ENCODE results near the gene SLCO4A1. TPM values are rescaled to one million over a fixed set of nuclear protein-coding genes. Genes with fewer than 3 reads are reported as not detected.

The SLCO4A1 gene
- total and polyA plus RNA-seq, 8 donors: 0.58 to 44.3 (median 11.9) TPM

- no peaks in the 10 kb centered on the region for H3K36me3 ChIP-seq
- H3K27ac ChIP-seq: no peak overlapping the region
- peaks cover 0 to 15% (median 7%) of the 10 kb centered on the region in 4 donors for H3K4me1 ChIP-seq
Measured at GRCh38 chr20:62716941-62717310, 74.6 kb downstream of the SLCO4A1 start.

GRCh38 chr20:62717933-62718332 lies 75.6 kb downstream of the SLCO4A1 start:
- no peak overlapping the region for H3K27ac ChIP-seq
- peaks cover 0 to 49% (median 20%) of the 10 kb centered on the region in 3 donors for H3K27me3 ChIP-seq
- H3K36me3 ChIP-seq: no peaks in the 10 kb centered on the region
- H3K9me3 ChIP-seq: peaks cover 0 to 25% (median 9%) of the 10 kb centered on the region in 4 donors
- intact Hi-C loops (cut with DNase I; ENCODE audit: low total_unique reads): no loop called here
- no peak for DNase-seq
- no peak for TF ChIP-seq CTCF (IDR thresholded peaks at IDR 0.05)
- no peak for TF ChIP-seq EP300 (IDR thresholded peaks at IDR 0.05)
- no peak for TF ChIP-seq POLR2AphosphoS5 (IDR thresholded peaks at IDR 0.05)
- no peak for TF ChIP-seq POLR2A (IDR thresholded peaks at IDR 0.05)
- H3K4me1 ChIP-seq: peaks cover 0 to 12% (median 5%) of the 10 kb centered on the region in 4 donors
- WGBS, 5 donors: 53 to 60% (median 55%) methylated on average over 16 to 18 of the region's 18 CpGs
- H3K4me3 ChIP-seq: no peak overlapping the region

More at GRCh38 chr20:62716941-62717310, 74.6 kb downstream of the SLCO4A1 start:
- Histone ChIP-seq H3K27me3 (peaks cover 0 to 48% (median 20%) of the 10 kb centered on the region in 3 donors), H3K4me3 (no peak overlapping the region), H3K9me3 (peaks cover 0 to 25% (median 9%) of the 10 kb centered on the region in 4 donors)
- no peak for TF ChIP-seq EP300 (IDR thresholded peaks at IDR 0.05)
- no peak for TF ChIP-seq CTCF (IDR thresholded peaks at IDR 0.05)
- intact Hi-C loops (cut with DNase I; ENCODE audit: low total_unique reads): no loop called here
- 87 to 92% (median 90%) methylated on average over 9 to 11 of the region's 11 CpGs for WGBS, 5 donors
- DNase-seq: no peak

GRCh38 chr20:62718546-62718945 lies 76.2 kb downstream of the SLCO4A1 start:
- Histone ChIP-seq H3K27ac (no peak overlapping the region), H3K4me1 (peaks cover 0 to 10% (median 5%) of the 10 kb centered on the region in 4 donors), H3K27me3 (peaks cover 0 to 51% (median 22%) of the 10 kb centered on the region in 3 donors), H3K9me3 (peaks cover 0 to 25% (median 9%) of the 10 kb centered on the region in 4 donors), H3K4me3 (no peak overlapping the region), H3K36me3 (no peaks in the 10 kb centered on the region)
- no peak for DNase-seq
- 63 to 69% (median 67%) methylated on average over 12 of the region's 12 CpGs for WGBS, 5 donors
- intact Hi-C loops (cut with DNase I; ENCODE audit: low total_unique reads): no loop called here
- TF ChIP-seq CTCF (IDR thresholded peaks at IDR 0.05) (no peak), POLR2A (IDR thresholded peaks at IDR 0.05) (no peak), EP300 (IDR thresholded peaks at IDR 0.05) (no peak), POLR2AphosphoS5 (IDR thresholded peaks at IDR 0.05) (no peak)

- TF ChIP-seq CTCF (IDR thresholded peaks at IDR 0.05): no peak
- no peak for TF ChIP-seq POLR2A (IDR thresholded peaks at IDR 0.05)
- no peak for TF ChIP-seq EP300 (IDR thresholded peaks at IDR 0.05)
- no peak for TF ChIP-seq POLR2AphosphoS5 (IDR thresholded peaks at IDR 0.05)
- WGBS, 5 donors: 79 to 87% (median 82%) methylated on average over 12 of the region's 12 CpGs
- Histone ChIP-seq H3K36me3 (no peaks in the 10 kb centered on the region), H3K9me3 (peaks cover 0 to 25% (median 9%) of the 10 kb centered on the region in 4 donors), H3K27ac (no peak overlapping the region), H3K27me3 (peaks cover 0 to 52% (median 24%) of the 10 kb centered on the region in 3 donors), H3K4me1 (peaks cover 0 to 15% (median 8%) of the 10 kb centered on the region in 4 donors), H3K4me3 (no peak overlapping the region)
- intact Hi-C loops (cut with DNase I; ENCODE audit: low total_unique reads): no loop called here
- DNase-seq: no peak
Measured at GRCh38 chr20:62719250-62719935, 77.1 kb downstream of the SLCO4A1 start.

Other genes with a start within 250 kb of the SLCO4A1 start
- 1 to 10 TPM in 4 of 5 donors, under 1 TPM in 1; 0.55 to 7.8 (median 1.4) TPM for gene CABLES2, start 235.2 kb upstream of the SLCO4A1 start, total RNA-seq
- gene CABLES2, start 235.2 kb upstream of the SLCO4A1 start, polyA plus RNA-seq: 1 to 10 TPM; 2.0 to 3.2 (median 2.5) TPM
- 1 to 10 TPM in 1 of 5 donors, under 1 TPM in 2, not detected in 2; 0.45 to 2.3 (median 0.55) TPM for gene RBBP8NL, start 215.0 kb upstream of the SLCO4A1 start, total RNA-seq
- gene RBBP8NL, start 215.0 kb upstream of the SLCO4A1 start, polyA plus RNA-seq: 1 to 10 TPM; 2.1 to 8.0 (median 5.7) TPM
- gene GATA5, start 166.5 kb upstream of the SLCO4A1 start, total RNA-seq: 10 to 100 TPM in 2 of 5 donors, 1 to 10 TPM in 2, not detected in 1; 3.1 to 16.4 (median 9.0) TPM
- 10 to 100 TPM in 1 of 3 donors, 1 to 10 TPM in 2; 9.1 to 11.2 (median 9.3) TPM for gene GATA5, start 166.5 kb upstream of the SLCO4A1 start, polyA plus RNA-seq
- gene NTSR1, start 66.3 kb downstream of the SLCO4A1 start, total RNA-seq: 10 to 100 TPM in 1 of 5 donors, not detected in 4; 15.9 TPM
- under 1 TPM in 2 of 3 donors, not detected in 1; 0.06 to 0.28 TPM for gene NTSR1, start 66.3 kb downstream of the SLCO4A1 start, polyA plus RNA-seq
- 10 to 100 TPM in 4 of 5 donors, 1 to 10 TPM in 1; 5.4 to 17.9 (median 10.5) TPM for gene MRGBP, start 154.0 kb downstream of the SLCO4A1 start, total RNA-seq
- gene MRGBP, start 154.0 kb downstream of the SLCO4A1 start, polyA plus RNA-seq: 10 to 100 TPM in 1 of 3 donors, 1 to 10 TPM in 2; 6.6 to 10.7 (median 8.1) TPM
- gene OGFR, start 162.3 kb downstream of the SLCO4A1 start, total RNA-seq: 10 to 100 TPM; 20.1 to 75.3 (median 43.2) TPM
- 10 to 100 TPM; 31.9 to 51.9 (median 41.5) TPM for gene OGFR, start 162.3 kb downstream of the SLCO4A1 start, polyA plus RNA-seq
- gene COL9A3, start 174.5 kb downstream of the SLCO4A1 start, total RNA-seq: 10 to 100 TPM in 1 of 5 donors, 1 to 10 TPM in 1, not detected in 3; 2.3 to 18.2 TPM
- gene COL9A3, start 174.5 kb downstream of the SLCO4A1 start, polyA plus RNA-seq: 1 to 10 TPM; 2.4 to 5.2 (median 3.9) TPM
- gene TCFL5, start 219.3 kb downstream of the SLCO4A1 start, total RNA-seq: 10 to 100 TPM in 2 of 5 donors, 1 to 10 TPM in 3; 3.0 to 29.5 (median 9.5) TPM
- 1 to 10 TPM; 4.8 to 5.7 (median 5.0) TPM for gene TCFL5, start 219.3 kb downstream of the SLCO4A1 start, polyA plus RNA-seq